ENCODE data around the gene POU2AF1. TPM values are rescaled to one million over a fixed set of nuclear protein-coding genes. Genes with fewer than 3 reads are reported as not detected.
A peak's percentile ranks its signal among the peaks of the same experiment; 100 is the strongest.

The POU2AF1 gene
- total RNA-seq, 2 donors from 2014 or later, result 2.5 to 12.4 TPM

DNA sequence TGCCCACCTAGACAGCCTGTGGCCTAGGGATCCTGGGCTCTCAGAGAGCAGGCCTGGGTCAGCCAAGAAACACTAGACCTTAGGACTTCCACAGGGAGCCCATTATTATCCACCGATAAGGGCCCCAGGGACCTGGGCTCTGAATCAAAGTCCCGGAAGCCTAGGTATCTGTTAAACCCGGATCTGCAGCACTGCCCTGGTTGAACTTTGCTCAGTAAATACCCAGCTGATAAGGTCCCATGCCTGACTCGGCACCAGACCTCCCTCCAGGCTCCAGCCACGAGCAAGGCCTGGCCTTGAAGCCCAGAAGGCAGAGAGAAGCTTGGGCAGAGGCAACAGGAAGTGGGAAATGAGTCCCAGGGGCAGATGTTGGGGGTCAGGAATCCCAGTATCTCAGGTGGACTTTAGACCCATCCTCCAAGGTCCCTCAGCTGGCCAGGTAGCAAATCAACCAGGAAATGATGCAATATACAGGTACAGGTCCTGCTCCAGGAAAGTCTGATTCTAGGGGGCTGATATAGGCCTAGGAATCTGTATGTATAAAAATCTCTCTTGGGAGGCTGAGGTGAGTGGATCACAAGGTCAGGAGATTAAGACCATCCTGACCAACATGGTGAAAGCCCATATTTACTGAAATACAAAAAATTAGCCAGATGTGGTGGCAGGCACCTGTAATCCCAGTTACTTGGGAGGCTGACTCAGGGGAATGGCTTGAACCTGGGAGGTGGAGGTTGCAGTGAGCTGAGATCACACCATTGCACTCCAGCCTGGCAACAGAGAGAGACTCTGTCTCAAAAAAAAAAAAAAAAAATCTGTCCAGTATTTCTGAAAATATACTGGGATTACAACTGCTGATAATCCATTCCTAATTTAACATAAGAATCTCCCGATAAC is 18.7 kb downstream of the POU2AF1 start:
- DNase-seq (no peak), ATAC-seq (replicated peaks in 1 of 2) (no peak)
- peaks cover 14% of the 10 kb centered on the region for H3K4me1 Mint-ChIP-seq (ENCODE audit: low read depth)
- no peaks in the 10 kb centered on the region for H3K9me3 Mint-ChIP-seq
- no peaks in the 10 kb centered on the region for H3K36me3 Mint-ChIP-seq (ENCODE audit: insufficient read depth in 2 of 2)
- H3K27me3 Mint-ChIP-seq (ENCODE audit: low read depth), result no peaks in the 10 kb centered on the region
- no peak overlapping the region for H3K27ac Mint-ChIP-seq
- no peak overlapping the region for H3K4me3 Mint-ChIP-seq

GRCh38 chr11:111359223-111360149 is 19.6 kb downstream of the POU2AF1 start:
- Mint-ChIP-seq H3K4me1 (ENCODE audit: low read depth) (peaks cover 14% of the 10 kb centered on the region), H3K4me3 (no peak overlapping the region), H3K36me3 (ENCODE audit: insufficient read depth in 2 of 2) (no peaks in the 10 kb centered on the region), H3K27me3 (ENCODE audit: low read depth) (no peaks in the 10 kb centered on the region), H3K9me3 (no peaks in the 10 kb centered on the region), H3K27ac (no peak overlapping the region)
- ATAC-seq (replicated peaks in 1 of 2), result peak; percentile 34 to 57
- DNase-seq, result no peak

- Mint-ChIP-seq H3K4me3 (no peak overlapping the region), H3K36me3 (ENCODE audit: insufficient read depth in 2 of 2) (no peaks in the 10 kb centered on the region), H3K27me3 (ENCODE audit: low read depth) (no peaks in the 10 kb centered on the region), H3K9me3 (no peaks in the 10 kb centered on the region), H3K4me1 (ENCODE audit: low read depth) (peaks cover 14% of the 10 kb centered on the region), H3K27ac (no peak overlapping the region)
- ATAC-seq (replicated peaks in 1 of 2) (no peak), DNase-seq (no peak)
These were observed 20.8 kb downstream of the POU2AF1 start for GRCh38 chr11:111358038-111359001.

- H3K9me3 Mint-ChIP-seq, result no peaks in the 10 kb centered on the region
- H3K36me3 Mint-ChIP-seq (ENCODE audit: insufficient read depth in 2 of 2), result no peaks in the 10 kb centered on the region
- peaks cover 14% of the 10 kb centered on the region for H3K4me1 Mint-ChIP-seq (ENCODE audit: low read depth)
- H3K27me3 Mint-ChIP-seq (ENCODE audit: low read depth), result no peaks in the 10 kb centered on the region
- no peak for DNase-seq
- ATAC-seq (replicated peaks in 1 of 2), result no peak
- H3K4me3 Mint-ChIP-seq, result no peak overlapping the region
- H3K27ac Mint-ChIP-seq, result no peak overlapping the region
These were observed 21.7 kb downstream of the POU2AF1 start for GRCh38 chr11:111357150-111358037.

- no peak overlapping the region for H3K4me3 Mint-ChIP-seq
- no peaks in the 10 kb centered on the region for H3K9me3 Mint-ChIP-seq
- H3K36me3 Mint-ChIP-seq (ENCODE audit: insufficient read depth in 2 of 2), result no peaks in the 10 kb centered on the region
- ATAC-seq (replicated peaks in 1 of 2), result no peak
- peaks cover 9% of the 10 kb centered on the region for H3K4me1 Mint-ChIP-seq (ENCODE audit: low read depth)
- H3K27ac Mint-ChIP-seq, result no peak overlapping the region
- no peak for DNase-seq
- H3K27me3 Mint-ChIP-seq (ENCODE audit: low read depth), result no peaks in the 10 kb centered on the region
These were observed 22.4 kb downstream of the POU2AF1 start for GRCh38 chr11:111356660-111357048.

DNA sequence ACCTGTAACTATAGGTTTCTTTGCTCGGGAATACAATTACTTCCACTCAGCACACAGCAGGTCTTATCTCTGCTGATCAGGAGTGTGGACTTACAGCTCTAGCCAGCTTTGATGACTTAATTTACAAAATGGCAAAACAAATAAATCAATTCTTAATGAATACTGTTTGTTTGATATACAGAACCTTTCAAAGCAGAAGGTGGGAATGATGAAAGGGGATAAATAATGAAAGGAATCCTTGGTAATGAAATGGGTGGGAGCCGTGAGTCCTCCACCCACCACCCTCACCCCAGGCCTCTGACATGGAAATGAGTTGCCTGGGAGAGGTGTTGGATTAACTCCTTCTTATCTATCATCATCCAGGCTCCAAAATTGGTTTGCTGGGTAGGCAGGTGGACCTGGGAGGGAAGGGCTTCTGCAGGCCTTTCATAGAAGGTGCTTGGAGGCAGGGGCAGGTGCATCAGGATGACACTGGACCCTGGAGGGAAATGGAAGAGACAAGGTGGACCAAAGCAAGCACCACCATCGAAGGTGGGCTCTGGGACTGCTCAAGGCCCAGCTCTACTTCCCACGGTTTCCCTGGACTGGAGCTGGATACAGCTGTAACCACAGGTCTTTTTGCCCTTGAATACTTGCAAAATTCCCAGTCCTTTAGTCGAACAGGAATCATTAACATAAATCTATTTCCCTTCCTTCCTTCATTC is 23.0 kb downstream of the POU2AF1 start:
- Mint-ChIP-seq H3K27ac (no peak overlapping the region), H3K36me3 (ENCODE audit: insufficient read depth in 2 of 2) (no peaks in the 10 kb centered on the region), H3K4me1 (ENCODE audit: low read depth) (peaks cover 4% of the 10 kb centered on the region), H3K4me3 (no peak overlapping the region), H3K27me3 (ENCODE audit: low read depth) (peaks cover 4% of the 10 kb centered on the region), H3K9me3 (no peaks in the 10 kb centered on the region)
- DNase-seq, result no peak
- no peak for ATAC-seq (replicated peaks in 1 of 2)

- no peak overlapping the region for H3K4me3 Mint-ChIP-seq
- no peaks in the 10 kb centered on the region for H3K9me3 Mint-ChIP-seq
- no peaks in the 10 kb centered on the region for H3K36me3 Mint-ChIP-seq (ENCODE audit: insufficient read depth in 2 of 2)
- no peaks in the 10 kb centered on the region for H3K4me1 Mint-ChIP-seq (ENCODE audit: low read depth)
- no peak for ATAC-seq (replicated peaks in 1 of 2)
- peaks cover 11% of the 10 kb centered on the region for H3K27me3 Mint-ChIP-seq (ENCODE audit: low read depth)
- DNase-seq, result no peak
- H3K27ac Mint-ChIP-seq, result no peak overlapping the region
These were observed 24.0 kb downstream of the POU2AF1 start for GRCh38 chr11:111355101-111355500.

- no peaks in the 10 kb centered on the region for H3K9me3 Mint-ChIP-seq
- H3K27ac Mint-ChIP-seq, result no peak overlapping the region
- ATAC-seq (replicated peaks in 1 of 2) (no peak), DNase-seq (no peak)
- no peaks in the 10 kb centered on the region for H3K36me3 Mint-ChIP-seq (ENCODE audit: insufficient read depth in 2 of 2)
- no peak overlapping the region for H3K4me3 Mint-ChIP-seq
- H3K27me3 Mint-ChIP-seq (ENCODE audit: low read depth), result peaks cover 11% of the 10 kb centered on the region
- H3K4me1 Mint-ChIP-seq (ENCODE audit: low read depth), result no peaks in the 10 kb centered on the region
These were observed 24.5 kb downstream of the POU2AF1 start for GRCh38 chr11:111354601-111354891.

- no peaks in the 10 kb centered on the region for H3K9me3 Mint-ChIP-seq
- H3K36me3 Mint-ChIP-seq (ENCODE audit: insufficient read depth in 2 of 2), result no peaks in the 10 kb centered on the region
- peaks cover 11% of the 10 kb centered on the region for H3K27me3 Mint-ChIP-seq (ENCODE audit: low read depth)
- no peak overlapping the region for H3K4me3 Mint-ChIP-seq
- no peak for ATAC-seq (replicated peaks in 1 of 2)
- H3K4me1 Mint-ChIP-seq (ENCODE audit: low read depth), result no peaks in the 10 kb centered on the region
- H3K27ac Mint-ChIP-seq, result no peak overlapping the region
- no peak for DNase-seq
These were observed 25.1 kb downstream of the POU2AF1 start for GRCh38 chr11:111353776-111354600.

DNA sequence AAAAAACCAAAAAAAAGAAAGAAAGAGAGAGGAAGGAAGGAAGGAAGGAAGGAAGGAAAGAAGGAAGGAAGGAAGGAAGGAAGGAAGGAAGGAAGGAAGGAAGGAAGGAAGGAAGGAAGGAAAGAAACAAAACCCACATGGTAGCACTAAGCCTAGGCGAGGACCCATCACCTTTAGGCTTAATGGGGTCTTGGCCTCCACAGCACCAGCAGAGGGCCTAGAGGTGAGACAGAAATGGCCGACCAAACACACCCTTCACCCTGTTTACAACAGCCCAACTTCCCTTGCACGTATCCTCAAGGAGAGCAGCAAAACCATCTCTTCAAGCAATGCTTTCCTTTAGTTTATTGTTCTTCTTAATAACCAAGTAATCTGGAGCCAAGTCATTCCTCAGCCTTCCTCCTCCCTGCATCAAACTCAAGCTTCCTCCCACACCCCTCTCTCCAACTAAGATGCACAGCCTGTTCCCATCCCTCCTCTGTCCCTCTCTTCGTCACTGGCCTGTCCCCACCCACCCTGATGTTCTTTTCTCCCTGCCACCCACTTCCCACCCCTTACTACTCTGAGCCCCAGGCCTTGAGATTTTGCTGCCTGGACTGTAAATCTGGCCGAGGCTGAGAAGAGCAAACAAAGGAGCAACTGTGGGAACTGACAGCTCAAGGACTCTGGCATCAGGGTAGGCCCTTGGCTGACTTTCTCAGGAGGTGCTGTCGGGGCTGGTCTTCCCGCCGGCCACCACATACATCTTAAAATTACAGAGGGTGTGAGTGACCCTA is 26.0 kb downstream of the POU2AF1 start:
- Mint-ChIP-seq H3K9me3 (no peaks in the 10 kb centered on the region), H3K27me3 (ENCODE audit: low read depth) (peaks cover 11% of the 10 kb centered on the region), H3K27ac (no peak overlapping the region), H3K4me3 (no peak overlapping the region), H3K36me3 (ENCODE audit: insufficient read depth in 2 of 2) (no peaks in the 10 kb centered on the region), H3K4me1 (ENCODE audit: low read depth) (no peaks in the 10 kb centered on the region)
- DNase-seq (no peak), ATAC-seq (replicated peaks in 1 of 2) (no peak)

All from activated T-cell treated with anti-CD3 and anti-CD28 coated beads, Interleukin-2, amount 50 U/mL, for 72 hours (primary cell).